Measurements from ENCODE around the gene CBFA2T3.
"Not testable (repeated sequence)": the region's sequence is repeated elsewhere in the genome, so short reads cannot be mapped to it uniquely, and the experiment has no call there.

The CBFA2T3 gene

DNA sequence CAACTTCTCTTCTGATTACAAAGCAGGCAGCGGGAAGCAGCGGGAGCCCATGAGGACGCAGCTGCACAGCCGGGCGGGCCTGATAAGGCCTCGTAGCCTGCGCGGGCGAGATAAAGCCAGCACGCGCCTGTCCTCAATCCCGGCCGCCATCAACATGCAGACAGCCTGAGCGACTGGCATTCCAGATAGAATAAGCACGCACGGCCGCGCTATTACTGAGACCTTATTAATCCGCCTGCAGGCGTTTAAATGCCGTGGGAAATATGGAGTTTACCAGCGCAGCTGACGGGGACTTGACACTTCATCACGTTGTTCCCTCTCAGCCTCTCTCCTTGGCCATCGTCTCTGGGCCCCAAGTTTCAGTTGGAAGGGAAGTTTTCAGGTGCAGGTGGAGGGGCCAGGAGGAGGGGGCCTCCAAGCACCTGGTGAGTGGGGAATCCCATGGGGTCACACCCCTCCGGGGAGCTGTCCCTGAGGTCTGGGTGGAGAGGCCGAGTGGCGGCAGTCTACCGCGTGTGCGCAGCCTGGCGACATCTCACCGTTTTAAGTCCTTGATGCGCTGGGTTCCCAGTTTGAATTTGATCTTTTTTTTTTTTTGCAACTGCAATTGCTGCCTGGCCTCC, 27.3 kb upstream of the CBFA2T3 start:
- H3K27me3 Mint-ChIP-seq (ENCODE audit: low read depth, poor library complexity), result peaks cover 66% of the 10 kb centered on the region
- no peaks in the 10 kb centered on the region for H3K4me1 Mint-ChIP-seq
- no peak overlapping the region for H3K4me3 Mint-ChIP-seq
- H3K27ac Mint-ChIP-seq, result no peak overlapping the region
- peaks cover under 1% of the 10 kb centered on the region for H3K36me3 Mint-ChIP-seq (ENCODE audit: low read depth)
- TF ChIP-seq, protein P1, sequence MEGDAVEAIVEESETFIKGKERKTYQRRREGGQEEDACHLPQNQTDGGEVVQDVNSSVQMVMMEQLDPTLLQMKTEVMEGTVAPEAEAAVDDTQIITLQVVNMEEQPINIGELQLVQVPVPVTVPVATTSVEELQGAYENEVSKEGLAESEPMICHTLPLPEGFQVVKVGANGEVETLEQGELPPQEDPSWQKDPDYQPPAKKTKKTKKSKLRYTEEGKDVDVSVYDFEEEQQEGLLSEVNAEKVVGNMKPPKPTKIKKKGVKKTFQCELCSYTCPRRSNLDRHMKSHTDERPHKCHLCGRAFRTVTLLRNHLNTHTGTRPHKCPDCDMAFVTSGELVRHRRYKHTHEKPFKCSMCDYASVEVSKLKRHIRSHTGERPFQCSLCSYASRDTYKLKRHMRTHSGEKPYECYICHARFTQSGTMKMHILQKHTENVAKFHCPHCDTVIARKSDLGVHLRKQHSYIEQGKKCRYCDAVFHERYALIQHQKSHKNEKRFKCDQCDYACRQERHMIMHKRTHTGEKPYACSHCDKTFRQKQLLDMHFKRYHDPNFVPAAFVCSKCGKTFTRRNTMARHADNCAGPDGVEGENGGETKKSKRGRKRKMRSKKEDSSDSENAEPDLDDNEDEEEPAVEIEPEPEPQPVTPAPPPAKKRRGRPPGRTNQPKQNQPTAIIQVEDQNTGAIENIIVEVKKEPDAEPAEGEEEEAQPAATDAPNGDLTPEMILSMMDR (IDR thresholded peaks at IDR 0.05), result no peak
- DNase-seq, result no peak
- peaks cover 28% of the 10 kb centered on the region for H3K9me3 Mint-ChIP-seq

DNA sequence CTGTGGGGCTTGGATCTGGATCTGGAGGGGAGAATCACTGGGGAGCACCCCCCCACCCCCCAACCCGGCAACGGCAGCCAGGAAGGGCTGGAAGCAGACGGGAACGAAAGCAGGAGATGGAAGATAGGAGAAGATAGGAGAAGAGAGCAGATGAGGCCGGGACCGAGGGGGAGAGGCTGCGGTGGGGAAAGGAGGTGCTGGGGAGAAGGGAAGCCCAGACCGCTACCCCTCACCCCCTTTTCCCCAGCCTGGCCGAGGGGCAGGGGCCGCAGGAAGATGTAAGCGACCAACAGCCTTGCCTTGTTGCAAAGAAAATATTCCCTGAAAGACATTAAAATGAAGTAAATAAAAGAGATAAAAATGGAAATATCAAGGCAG, 26.8 kb upstream of the CBFA2T3 start:
- Mint-ChIP-seq H3K36me3 (ENCODE audit: low read depth) (peaks cover 5% of the 10 kb centered on the region), H3K9me3 (peaks cover 29% of the 10 kb centered on the region), H3K27me3 (ENCODE audit: low read depth, poor library complexity) (peaks cover 71% of the 10 kb centered on the region), H3K4me1 (no peaks in the 10 kb centered on the region), H3K4me3 (no peak overlapping the region), H3K27ac (no peak overlapping the region)
- TF ChIP-seq, protein P1 (IDR thresholded peaks at IDR 0.05), result no peak
- DNase-seq, result no peak

DNA sequence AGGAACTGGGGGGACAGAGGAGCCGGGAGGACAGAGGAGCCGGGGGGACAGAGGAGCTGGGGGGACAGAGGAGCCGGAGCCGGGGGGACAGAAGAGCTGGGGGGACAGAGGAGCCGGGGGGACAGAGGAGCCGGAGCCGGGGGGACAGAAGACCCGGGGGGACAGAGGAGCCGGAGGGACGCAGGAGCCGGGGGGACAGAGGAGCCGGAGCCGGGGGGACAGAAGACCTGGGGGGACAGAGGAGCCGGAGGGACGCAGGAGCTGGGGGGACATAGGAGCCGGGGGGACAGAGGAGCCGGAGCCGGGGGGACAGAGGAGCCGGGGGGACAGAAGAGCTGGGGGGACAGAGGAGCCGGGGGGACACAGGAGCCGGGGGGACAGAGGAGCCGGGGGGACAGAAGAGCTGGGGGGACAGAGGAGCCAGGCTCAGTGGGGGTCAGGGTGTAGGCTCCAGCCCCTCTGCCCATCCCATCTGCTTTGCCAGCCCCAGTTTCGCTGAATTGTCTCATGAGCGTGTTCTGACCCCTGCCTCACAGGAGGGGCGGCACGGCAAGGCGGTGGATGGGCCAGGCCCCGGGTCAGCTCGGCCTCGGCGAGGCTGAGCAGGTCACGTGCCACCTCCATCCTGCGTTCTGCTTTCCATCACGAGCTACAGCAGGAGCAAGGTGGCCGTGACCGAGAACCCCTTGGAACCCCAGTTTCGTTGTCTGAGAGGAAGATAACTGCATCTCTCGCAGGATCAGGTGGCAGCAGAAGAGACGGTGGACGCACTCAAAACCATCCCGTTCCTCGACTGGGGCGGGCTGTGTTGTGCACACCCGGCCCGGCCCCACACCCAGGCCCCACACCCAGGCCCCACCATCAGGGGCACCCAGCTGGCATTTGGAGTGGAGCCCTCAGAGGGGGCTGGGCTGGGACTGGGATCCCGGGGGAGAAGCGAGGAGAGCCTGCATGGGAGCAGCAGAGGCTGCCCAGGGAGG, 26.1 kb upstream of the CBFA2T3 start:
- no peak for DNase-seq
- H3K36me3 Mint-ChIP-seq (ENCODE audit: low read depth), result peaks cover 5% of the 10 kb centered on the region
- no peak overlapping the region for H3K4me3 Mint-ChIP-seq
- H3K4me1 Mint-ChIP-seq, result no peaks in the 10 kb centered on the region
- H3K27me3 Mint-ChIP-seq (ENCODE audit: low read depth, poor library complexity), result peaks cover 72% of the 10 kb centered on the region
- TF ChIP-seq, protein P1 (IDR thresholded peaks at IDR 0.05), result no peak
- H3K27ac Mint-ChIP-seq, result no peak overlapping the region
- H3K9me3 Mint-ChIP-seq, result peaks cover 36% of the 10 kb centered on the region

DNA sequence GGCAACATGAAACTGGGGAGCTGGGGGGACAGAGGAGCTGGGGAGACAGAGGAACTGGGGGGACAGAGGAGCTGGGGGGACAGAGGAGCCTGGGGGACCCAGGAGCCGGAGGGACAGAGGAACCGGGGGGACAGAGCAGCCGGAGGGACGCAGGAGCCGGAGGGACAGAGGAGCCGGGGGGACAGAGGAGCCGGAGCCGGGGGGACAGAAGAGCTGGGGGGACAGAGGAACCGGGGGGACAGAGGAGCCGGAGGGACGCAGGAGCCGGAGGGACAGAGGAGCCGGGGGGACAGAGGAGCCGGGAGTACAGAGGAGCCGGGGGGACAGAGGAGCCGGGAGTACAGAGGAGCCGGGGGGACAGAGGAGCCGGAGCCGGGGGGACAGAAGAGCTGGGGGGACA, 25.1 kb upstream of the CBFA2T3 start:
- DNase-seq, H3K27ac Mint-ChIP-seq, H3K4me3 Mint-ChIP-seq, H3K4me1 Mint-ChIP-seq: not testable (repeated sequence)
- H3K27me3 Mint-ChIP-seq (ENCODE audit: low read depth, poor library complexity), result peaks cover 75% of the 10 kb centered on the region
- H3K9me3 Mint-ChIP-seq, result peaks cover 46% of the 10 kb centered on the region
- H3K36me3 Mint-ChIP-seq (ENCODE audit: low read depth), result peaks cover 10% of the 10 kb centered on the region

DNA sequence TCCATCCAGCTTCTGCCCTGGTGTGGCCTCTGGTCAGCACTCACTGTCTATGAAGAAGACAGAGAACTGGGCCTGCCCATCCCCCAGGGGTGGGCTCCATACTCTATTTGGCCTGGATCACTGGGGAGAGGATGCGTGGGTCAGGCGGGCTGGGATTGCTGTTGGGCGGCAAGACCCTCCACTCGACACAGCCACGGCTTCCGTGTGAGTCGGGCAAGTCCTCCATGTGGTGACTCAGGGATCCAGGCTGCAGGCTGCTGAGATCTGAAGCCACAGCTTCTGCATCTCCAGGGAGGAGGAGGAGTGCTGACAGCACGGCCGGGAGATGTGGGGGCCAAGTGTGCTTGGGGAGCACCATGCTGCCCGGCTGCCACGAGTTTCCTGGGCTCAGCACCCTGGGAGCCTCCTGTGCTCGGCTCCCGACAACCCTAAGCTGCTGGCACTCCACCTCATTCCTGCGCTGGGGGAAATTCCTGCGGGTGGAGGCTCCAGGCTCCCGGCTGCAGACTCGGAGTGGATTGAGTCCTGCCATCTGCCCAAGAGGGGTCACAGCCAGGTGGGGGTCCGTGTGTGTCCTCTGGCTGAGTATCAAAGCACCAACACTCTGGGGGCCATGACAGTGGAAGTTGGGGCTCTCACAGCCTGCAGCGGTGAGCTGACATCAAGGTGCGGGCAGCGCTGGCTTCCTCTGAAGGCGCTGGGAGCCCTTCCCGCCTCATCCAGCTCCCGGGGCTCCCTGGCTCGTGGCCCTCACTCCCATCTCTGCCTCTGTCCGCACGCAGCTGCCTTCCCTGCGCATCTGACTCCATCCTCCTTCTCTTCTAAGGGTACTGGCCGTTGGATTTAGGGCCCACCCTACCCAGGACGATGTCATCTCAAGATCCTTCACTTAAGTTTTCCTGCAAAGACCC, 24.4 kb upstream of the CBFA2T3 start:
- TF ChIP-seq, protein P1 (IDR thresholded peaks at IDR 0.05), result no peak

More for the DNA sequence above, 24.4 kb upstream of the CBFA2T3 start:
- Mint-ChIP-seq H3K4me1 (no peaks in the 10 kb centered on the region), H3K27ac (no peak overlapping the region), H3K36me3 (ENCODE audit: low read depth) (peaks cover 10% of the 10 kb centered on the region), H3K9me3 (peaks cover 51% of the 10 kb centered on the region), H3K27me3 (ENCODE audit: low read depth, poor library complexity) (peaks cover 78% of the 10 kb centered on the region), H3K4me3 (no peak overlapping the region)
- DNase-seq, result peak; percentile 42

All from nephron progenitor cell (in vitro differentiated cells).